Ascending aorta (tissue), 2 donors: ENCODE results near the gene MEX3C. TPM values are rescaled to one million over a fixed set of nuclear protein-coding genes. Genes with fewer than 3 reads are reported as not detected.

Source experiments
- DNase-seq, 2 donors: peaks; one replicate each; pipeline ENCODE4 v3.0.0-alpha.2; 2019; ENCODE audit warnings: low spot score in 2 of 2
- H3K27ac ChIP-seq, 2 donors: fragments of 200-600 bp; sonication (generic); one replicate each; pipeline ENCODE4 v1.5.1; 2016 to 2017; ENCODE audit warnings: mild to moderate bottlenecking in 1 of 2
- H3K27me3 ChIP-seq: fragments of 200-600 bp; sonication (generic); one replicate; pipeline ENCODE4 v1.5.1; 2017
- H3K36me3 ChIP-seq, 2 donors: fragments of 200-600 bp; sonication (generic); one replicate each; pipeline ENCODE4 v1.5.1; 2016
- H3K4me1 ChIP-seq, 2 donors: fragments of 200-600 bp; sonication (generic); one replicate each; pipeline ENCODE4 v1.5.1; 2016 to 2017; ENCODE audit warnings: mild to moderate bottlenecking in 1 of 2
- H3K4me3 ChIP-seq, 2 donors: fragments of 200-600 bp; sonication (generic); one replicate each; pipeline ENCODE4 v1.5.1; 2016 to 2017; ENCODE audit warnings: mild to moderate bottlenecking in 1 of 2
- H3K9me3 ChIP-seq, 2 donors: fragments of 200-600 bp; sonication (generic); one replicate each; pipeline ENCODE4 v1.5.1; 2016
- CTCF ChIP-seq, 3 experiments: fragments of 200-600 bp in 2 of 3; fragments of 450-650 bp in 1 of 3; sonication (generic) in 2 of 3; IDR thresholded peaks; one replicate each; pipeline ENCODE4 v1.5.1; 2016 to 2019; ENCODE audit warnings: antibody characterized with exemption in 3 of 3, mild to moderate bottlenecking in 1 of 3, moderate library complexity in 1 of 3
- intact Hi-C: fragments of 100-400 bp; cut with DNase I; formaldehyde crosslinking; loops from one replicate; pipeline ENCODE4 v1.15.1; 2023
- total RNA-seq: library from RNA; depleted of rRNA; stranded (reverse); fragments of >200 nt; gene quantifications from one replicate; pipeline ENCODE4 v1.1.0, GENCODE V29; 2016

Gene MEX3C
- total RNA-seq, 1 donor from 2014 or later = 97.7 TPM

GRCh38 chr18:51229328-51229727 lies 31.8 kb upstream of the MEX3C start:
- intact Hi-C loops = no loop called here
- Histone ChIP-seq H3K36me3 (no peaks in the 10 kb centered on the region), H3K27ac (no peak overlapping the region), H3K9me3 (no peaks in the 10 kb centered on the region), H3K4me1 (no peaks in the 10 kb centered on the region), H3K27me3 (no peaks in the 10 kb centered on the region), H3K4me3 (no peak overlapping the region)
- DNase-seq = no peak
- no peak for TF ChIP-seq CTCF (IDR thresholded peaks at IDR 0.05)

GRCh38 chr18:51227660-51228059 lies 30.2 kb upstream of the MEX3C start:
- intact Hi-C loops = no loop called here
- Histone ChIP-seq H3K36me3 (no peaks in the 10 kb centered on the region), H3K27ac (no peak overlapping the region), H3K4me3 (no peak overlapping the region), H3K27me3 (no peaks in the 10 kb centered on the region), H3K9me3 (no peaks in the 10 kb centered on the region), H3K4me1 (no peaks in the 10 kb centered on the region)
- no peak for DNase-seq
- TF ChIP-seq CTCF (IDR thresholded peaks at IDR 0.05) = no peak

- no peak overlapping the region for H3K4me3 ChIP-seq
- intact Hi-C loops = no loop called here
- no peak overlapping the region for H3K27ac ChIP-seq
- no peak for TF ChIP-seq CTCF (IDR thresholded peaks at IDR 0.05)
- no peaks in the 10 kb centered on the region for H3K9me3 ChIP-seq
- no peak for DNase-seq
- H3K36me3 ChIP-seq = no peaks in the 10 kb centered on the region
- H3K4me1 ChIP-seq = no peaks in the 10 kb centered on the region
- H3K27me3 ChIP-seq = no peaks in the 10 kb centered on the region
Observed at GRCh38 chr18:51226587-51227350, 29.3 kb upstream of the MEX3C start.

- Histone ChIP-seq H3K36me3 (no peaks in the 10 kb centered on the region), H3K4me3 (no peak overlapping the region), H3K4me1 (no peaks in the 10 kb centered on the region), H3K9me3 (no peaks in the 10 kb centered on the region), H3K27ac (no peak overlapping the region), H3K27me3 (no peaks in the 10 kb centered on the region)
- no peak for DNase-seq
- TF ChIP-seq CTCF (IDR thresholded peaks at IDR 0.05) = no peak
- intact Hi-C loops = no loop called here
Observed at GRCh38 chr18:51226068-51226467, 28.6 kb upstream of the MEX3C start.

- Histone ChIP-seq H3K9me3 (no peaks in the 10 kb centered on the region), H3K4me3 (no peak overlapping the region), H3K27ac (no peak overlapping the region), H3K27me3 (no peaks in the 10 kb centered on the region), H3K36me3 (no peaks in the 10 kb centered on the region), H3K4me1 (no peaks in the 10 kb centered on the region)
- intact Hi-C loops = no loop called here
- DNase-seq = no peak
- no peak for TF ChIP-seq CTCF (IDR thresholded peaks at IDR 0.05)
Observed at GRCh38 chr18:51212606-51213005, 15.1 kb upstream of the MEX3C start.
